ENCODE measurements around the gene TNFRSF13B.
"Not testable (repeated sequence)": the region's sequence is repeated elsewhere in the genome, so short reads cannot be mapped to it uniquely, and the experiment has no call there.

Gene TNFRSF13B

GRCh38 chr17:16980813-16981731, 9.2 kb upstream of the TNFRSF13B start:
- in situ Hi-C loops (cut with HindIII; ENCODE audit: low sequenced_read_pairs), result no loop called here
- no peak for DNase-seq (ENCODE audit: low read depth)
- no peak overlapping the region for H3K4me3 ChIP-seq (ENCODE audit: low read depth, low read length)
- no peak for TF ChIP-seq CTCF (IDR thresholded peaks at IDR 0.05; ENCODE audit: low read depth, low read length, missing control alignments)

- in situ Hi-C loops (cut with HindIII; ENCODE audit: low sequenced_read_pairs), result no loop called here
- no peak for DNase-seq (ENCODE audit: low read depth)
- H3K4me3 ChIP-seq (ENCODE audit: low read depth, low read length), result no peak overlapping the region
- TF ChIP-seq CTCF (IDR thresholded peaks at IDR 0.05; ENCODE audit: low read depth, low read length, missing control alignments), result no peak
Measured at GRCh38 chr17:16980061-16980460, 8.1 kb upstream of the TNFRSF13B start.

GRCh38 chr17:16979237-16979823, 7.4 kb upstream of the TNFRSF13B start:
- H3K4me3 ChIP-seq (ENCODE audit: low read depth, low read length); DNase-seq (ENCODE audit: low read depth); in situ Hi-C loops (cut with HindIII; ENCODE audit: low sequenced_read_pairs): not testable (repeated sequence)

GRCh38 chr17:16977932-16978331, 6.0 kb upstream of the TNFRSF13B start:
- H3K4me3 ChIP-seq (ENCODE audit: low read depth, low read length), result no peak overlapping the region
- TF ChIP-seq CTCF (IDR thresholded peaks at IDR 0.05; ENCODE audit: low read depth, low read length, missing control alignments), result no peak
- in situ Hi-C loops (cut with HindIII; ENCODE audit: low sequenced_read_pairs), result no loop called here
- DNase-seq (ENCODE audit: low read depth), result no peak

GRCh38 chr17:16976725-16977550, 5.0 kb upstream of the TNFRSF13B start:
- DNase-seq (ENCODE audit: low read depth), result no peak
- TF ChIP-seq CTCF (IDR thresholded peaks at IDR 0.05; ENCODE audit: low read depth, low read length, missing control alignments), result no peak
- in situ Hi-C loops (cut with HindIII; ENCODE audit: low sequenced_read_pairs), result no loop called here

GRCh38 chr17:16975744-16976625, 4.1 kb upstream of the TNFRSF13B start:
- in situ Hi-C loops (cut with HindIII; ENCODE audit: low sequenced_read_pairs), result no loop called here
- no peak for DNase-seq (ENCODE audit: low read depth)
- TF ChIP-seq CTCF (IDR thresholded peaks at IDR 0.05; ENCODE audit: low read depth, low read length, missing control alignments), result no peak
- no peak overlapping the region for H3K4me3 ChIP-seq (ENCODE audit: low read depth, low read length)

More at GRCh38 chr17:16976725-16977550, 5.0 kb upstream of the TNFRSF13B start:
- H3K4me3 ChIP-seq (ENCODE audit: low read depth, low read length), result no peak overlapping the region
